ENCODE measurements around the gene ACTL7B. TPM values are rescaled to one million over a fixed set of nuclear protein-coding genes. Genes with fewer than 3 reads are reported as not detected.
"Not testable (repeated sequence)": the region's sequence is repeated elsewhere in the genome, so short reads cannot be mapped to it uniquely, and the experiment has no call there.

The ACTL7B gene
- total RNA-seq, 1 donor, result not detected

- no peak overlapping the region for H3K4me3 ChIP-seq (ENCODE audit: low read depth, low read length)
- no peak for DNase-seq (ENCODE audit: low read depth)
- no peak for TF ChIP-seq CTCF (IDR thresholded peaks at IDR 0.05; ENCODE audit: insufficient read depth, low read length)
Measured at GRCh38 chr9:108897324-108898096, 41.7 kb upstream of the ACTL7B start.

GRCh38 chr9:108894225-108894997 lies 38.6 kb upstream of the ACTL7B start:
- no peak for TF ChIP-seq CTCF (IDR thresholded peaks at IDR 0.05; ENCODE audit: insufficient read depth, low read length)
- no peak for DNase-seq (ENCODE audit: low read depth)
- no peak overlapping the region for H3K4me3 ChIP-seq (ENCODE audit: low read depth, low read length)

- peak; percentile 11 for TF ChIP-seq CTCF (IDR thresholded peaks at IDR 0.05; ENCODE audit: insufficient read depth, low read length)
- no peak overlapping the region for H3K4me3 ChIP-seq (ENCODE audit: low read depth, low read length)
- DNase-seq (ENCODE audit: low read depth), result peak; percentile 30
Measured at GRCh38 chr9:108889649-108890067, 33.9 kb upstream of the ACTL7B start.

- not testable (repeated sequence) for H3K4me3 ChIP-seq (ENCODE audit: low read depth, low read length)
- peak; percentile 6 for DNase-seq (ENCODE audit: low read depth)
Measured at GRCh38 chr9:108886594-108887271, 30.9 kb upstream of the ACTL7B start.

GRCh38 chr9:108885643-108886348 lies 30.0 kb upstream of the ACTL7B start:
- H3K4me3 ChIP-seq (ENCODE audit: low read depth, low read length), result no peak overlapping the region
- no peak for TF ChIP-seq CTCF (IDR thresholded peaks at IDR 0.05; ENCODE audit: insufficient read depth, low read length)
- DNase-seq (ENCODE audit: low read depth), result peak; percentile 78

- TF ChIP-seq CTCF (IDR thresholded peaks at IDR 0.05; ENCODE audit: insufficient read depth, low read length), result no peak
- no peak for DNase-seq (ENCODE audit: low read depth)
- H3K4me3 ChIP-seq (ENCODE audit: low read depth, low read length), result no peak overlapping the region
Measured at GRCh38 chr9:108884701-108885100, 28.9 kb upstream of the ACTL7B start.
